NCI-H460 (cell line): ENCODE data around the gene OR5V1. TPM values are rescaled to one million over a fixed set of nuclear protein-coding genes. Genes with fewer than 3 reads are reported as not detected.
"Not testable (repeated sequence)": the region's sequence is repeated elsewhere in the genome, so short reads cannot be mapped to it uniquely, and the experiment has no call there.

Experiments
- DNase-seq: peaks from one replicate; pipeline ENCODE4 v3.0.0-alpha.2; 2016; ENCODE audit warnings: low read depth; ENCODE audit errors: extremely low read depth
- polyA plus RNA-seq: library from polyadenylated mRNA; depleted of rRNA; stranded (reverse); fragments of >200 nt; gene quantifications from 2 replicates; pipeline ENCODE4 v1.2.3, GENCODE V29; 2014; cell fraction: nucleus; rRNA removed
- total RNA-seq: library from RNA; depleted of rRNA; stranded (reverse); fragments of >200 nt; shearing (Covaris generic); gene quantifications from 2 replicates; pipeline ENCODE4 v1.2.3, GENCODE V29; 2014; rRNA removed

OR5V1 gene
- not detected in 2 replicates for total RNA-seq
- polyA plus RNA-seq = not detected in 2 replicates

DNA sequence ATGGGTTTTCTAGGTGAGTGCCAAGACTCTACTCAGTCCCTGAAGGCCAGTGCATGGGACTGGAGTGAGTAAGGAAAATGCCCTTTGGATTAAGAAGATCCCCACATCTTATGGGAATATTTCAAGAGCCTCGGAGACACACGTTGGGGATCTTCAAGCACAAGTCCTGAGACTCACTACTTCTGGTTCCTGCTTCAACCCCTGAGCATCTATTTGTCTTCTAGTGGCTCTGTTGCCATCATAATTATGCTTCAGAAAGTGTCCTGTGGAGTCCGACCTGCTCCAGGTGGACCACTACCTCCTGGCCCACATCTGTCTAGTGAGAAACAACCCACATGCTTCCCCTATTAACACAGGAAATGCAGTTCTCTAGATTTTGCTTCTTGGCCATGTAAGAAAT is at the start of gene OR5V1:
TSS of gene OR5V1 (minus strand) at position 101 of the 400 bp plus-strand sequence. CDS start 12,670 bp downstream, outside the sequence.
- no peak for DNase-seq

DNA sequence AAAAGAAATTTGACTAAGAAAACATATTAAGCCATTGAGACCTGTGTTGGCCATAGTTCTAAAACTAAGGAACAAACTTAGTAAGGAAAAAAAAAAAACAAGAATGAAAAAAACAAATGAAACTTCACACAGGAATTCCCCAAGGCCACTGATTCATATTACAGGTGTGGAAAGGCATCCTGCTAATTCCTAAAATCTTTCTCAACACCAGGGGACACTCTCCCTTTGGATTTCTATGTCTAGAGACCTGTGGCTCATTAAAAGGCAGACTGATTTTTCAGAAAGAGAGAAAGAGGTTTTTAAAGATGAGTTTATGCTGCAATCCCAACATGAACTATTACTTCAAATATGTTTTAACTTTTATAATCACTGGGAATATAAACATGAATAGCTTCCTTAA is 45.9 kb upstream of the OR5V1 start, which contains the start of gene OR12D1:
TSS of gene OR12D1 (plus strand) at position 341 of the 400 bp plus-strand sequence.
- DNase-seq = no peak

DNA sequence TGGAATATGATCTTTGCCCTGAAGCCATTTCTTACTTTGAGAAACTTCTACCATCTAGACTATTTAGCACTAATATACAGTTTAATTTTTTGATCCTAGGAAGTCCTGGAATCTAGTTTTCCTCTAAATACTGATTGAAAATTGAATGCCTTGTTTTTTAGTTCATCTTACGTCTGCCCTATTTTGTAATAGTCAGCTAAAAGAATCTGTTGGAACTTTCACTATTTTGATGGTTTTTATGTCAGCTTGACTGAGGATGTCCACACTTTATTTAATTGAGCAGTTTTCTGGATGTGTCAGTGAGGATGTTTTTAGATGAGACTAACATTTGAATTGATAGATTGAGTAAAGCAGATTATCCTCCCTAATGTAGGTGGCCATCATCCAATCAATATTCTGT is 35.1 kb upstream of the OR5V1 start:
- no peak for DNase-seq

DNA sequence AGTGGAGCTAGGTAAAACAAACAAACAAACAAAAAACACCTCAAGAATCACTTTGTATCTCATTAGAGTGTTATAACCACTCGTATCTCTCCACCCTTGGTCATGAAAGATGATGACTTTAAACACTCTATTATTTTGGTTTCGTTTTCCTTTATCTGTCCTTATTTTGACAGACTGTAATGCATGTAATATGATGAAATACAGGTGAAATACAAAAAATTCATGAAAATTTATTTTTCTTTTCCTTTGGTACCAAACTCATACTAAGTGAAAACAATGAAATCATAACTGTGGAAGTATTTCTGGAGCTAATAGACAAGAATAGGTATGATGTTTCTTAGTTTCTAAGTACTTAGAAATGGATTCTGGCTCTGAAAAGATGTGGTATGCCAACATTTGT is 30.9 kb upstream of the OR5V1 start:
- DNase-seq = no peak

DNA sequence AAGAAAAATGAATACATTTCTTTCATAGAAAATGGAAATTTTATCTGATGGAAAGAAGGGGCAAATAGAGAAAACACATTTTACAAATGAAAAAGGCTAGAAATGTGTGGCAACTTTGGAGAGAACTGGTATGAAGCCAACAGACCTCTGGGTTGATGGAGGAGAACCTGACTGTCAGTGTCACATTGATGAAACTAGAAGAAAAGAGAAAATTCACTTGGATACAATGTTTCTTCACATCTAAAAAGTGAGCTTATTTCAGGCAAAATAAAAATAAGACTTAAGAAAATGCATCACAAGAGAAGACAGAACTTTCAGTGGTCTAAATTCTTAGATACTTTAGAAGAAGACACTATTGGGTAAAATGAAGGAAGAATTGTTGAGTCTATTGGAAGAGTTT is 26.7 kb upstream of the OR5V1 start, which contains the start of gene OR12D2:
TSS of gene OR12D2 (plus strand) at position 301 of the 400 bp plus-strand sequence. CDS start 1,069 bp downstream, outside the sequence.
- no peak for DNase-seq

DNA sequence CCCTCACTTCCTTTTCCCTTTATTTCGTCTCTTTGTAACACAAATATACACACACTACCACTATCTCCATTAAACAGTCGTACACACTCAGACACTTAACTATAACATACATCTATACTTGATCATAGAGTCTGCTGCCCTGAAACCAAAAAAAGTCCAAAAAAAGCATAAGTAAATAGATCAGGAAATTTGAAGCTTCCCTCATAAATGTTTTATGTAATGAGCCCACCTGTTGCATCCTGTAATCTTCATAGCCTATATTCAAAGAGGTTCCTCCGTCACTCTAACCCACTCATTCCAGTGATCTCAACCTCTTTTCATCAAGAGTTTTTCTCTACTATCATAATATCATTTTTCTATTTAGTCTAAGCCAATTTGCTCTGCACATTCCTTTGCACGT is 19.9 kb upstream of the OR5V1 start:
- DNase-seq = no peak

DNA sequence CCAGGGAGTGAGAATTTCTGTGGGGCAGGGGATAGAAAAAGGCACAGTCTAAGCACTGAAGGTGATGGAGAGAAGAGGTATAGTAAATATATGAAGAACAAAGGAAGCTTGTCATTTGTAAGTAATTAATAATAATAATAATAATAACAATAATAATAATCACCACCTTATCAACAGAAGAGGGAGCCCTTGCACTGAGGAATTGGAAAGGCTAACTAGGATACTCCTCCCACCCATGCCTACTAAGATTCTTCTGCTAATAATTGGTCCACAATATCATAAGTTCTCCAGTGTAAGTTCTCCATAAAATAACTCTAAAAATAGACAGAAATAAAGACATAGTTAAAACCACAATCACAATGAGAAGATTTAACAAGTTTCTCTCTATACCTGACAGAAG is 7.3 kb upstream of the OR5V1 start:
- no peak for DNase-seq

DNA sequence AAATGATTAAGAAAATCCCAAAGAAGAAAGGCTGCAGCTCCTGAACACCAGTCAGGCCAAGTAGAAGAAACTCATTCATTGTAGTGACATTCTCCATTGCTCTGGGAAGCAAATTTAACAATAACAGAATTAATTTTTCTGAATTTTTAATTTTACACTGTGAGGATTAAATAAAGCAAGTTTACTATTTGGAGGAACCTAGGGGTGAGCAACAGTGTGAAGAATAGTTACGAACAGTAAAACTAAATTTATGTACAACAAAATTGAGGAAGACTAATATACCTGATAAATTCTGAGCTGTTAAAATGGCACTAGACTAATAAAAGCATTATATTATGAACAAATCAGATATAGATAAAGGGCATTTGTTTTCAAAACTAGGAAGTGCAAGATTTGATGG is 6.5 kb upstream of the OR5V1 start, which contains the start of gene OR12D3:
TSS of gene OR12D3 (minus strand) at position 101 of the 400 bp plus-strand sequence. CDS start at position 97, 4 bp downstream.
- DNase-seq = no peak

DNA sequence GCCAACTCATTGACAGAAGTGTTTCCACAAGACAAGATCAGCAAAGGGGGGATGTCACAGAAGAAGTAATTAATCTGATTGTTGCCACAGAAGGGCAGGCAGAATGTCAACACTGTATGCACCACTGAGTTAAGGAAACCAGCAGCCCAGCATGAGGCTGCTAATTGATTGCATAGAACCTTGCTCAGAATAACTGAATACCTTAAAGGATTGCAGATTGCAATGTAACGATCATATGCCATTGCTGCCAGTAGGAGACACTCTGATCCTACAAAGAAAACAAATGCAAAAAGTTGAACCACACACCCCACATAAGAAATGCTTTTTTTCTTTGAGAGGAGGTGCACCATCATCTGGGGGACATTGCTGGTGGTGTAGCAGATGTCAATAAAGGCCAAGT is 13.1 kb downstream of the OR5V1 start:
- no peak for DNase-seq

DNA sequence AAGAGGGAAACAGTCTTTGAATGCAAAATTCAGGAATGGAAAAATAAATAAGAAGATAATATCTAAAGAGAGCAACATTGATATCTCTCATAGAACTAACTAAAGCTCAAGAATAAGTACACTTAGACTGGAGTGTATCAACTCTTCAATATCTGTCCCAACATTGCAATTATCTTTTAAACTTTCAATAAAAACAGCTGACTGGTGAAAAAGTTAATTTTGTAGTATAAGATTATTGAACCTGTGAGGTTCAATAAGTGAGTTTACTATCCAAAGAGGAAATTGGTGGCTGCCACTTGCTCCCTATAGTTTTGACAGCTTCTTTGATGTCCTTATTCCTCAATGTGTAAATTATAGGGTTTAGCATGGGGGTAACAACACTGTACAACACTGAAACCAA is 13.7 kb downstream of the OR5V1 start:
- DNase-seq = no peak

DNA sequence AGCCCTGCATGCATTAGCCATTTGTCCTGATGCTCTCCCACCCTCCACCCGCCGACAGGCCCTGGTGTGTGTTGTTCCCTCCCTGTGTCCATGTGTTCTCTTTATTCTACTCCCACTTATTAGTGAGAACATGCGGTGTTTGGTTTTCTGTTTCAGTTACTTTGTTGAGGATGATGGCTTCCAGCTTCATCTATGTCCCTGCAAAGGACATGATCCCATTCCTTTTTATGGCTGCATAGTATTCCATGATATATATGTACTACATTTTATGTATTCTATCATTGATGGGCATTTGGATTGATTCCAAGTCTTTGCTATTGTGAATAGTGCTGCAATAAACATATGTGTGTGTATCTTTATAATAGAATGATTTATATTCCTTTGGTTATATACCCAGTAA is 19.3 kb downstream of the OR5V1 start:
- not testable (repeated sequence) for DNase-seq

DNA sequence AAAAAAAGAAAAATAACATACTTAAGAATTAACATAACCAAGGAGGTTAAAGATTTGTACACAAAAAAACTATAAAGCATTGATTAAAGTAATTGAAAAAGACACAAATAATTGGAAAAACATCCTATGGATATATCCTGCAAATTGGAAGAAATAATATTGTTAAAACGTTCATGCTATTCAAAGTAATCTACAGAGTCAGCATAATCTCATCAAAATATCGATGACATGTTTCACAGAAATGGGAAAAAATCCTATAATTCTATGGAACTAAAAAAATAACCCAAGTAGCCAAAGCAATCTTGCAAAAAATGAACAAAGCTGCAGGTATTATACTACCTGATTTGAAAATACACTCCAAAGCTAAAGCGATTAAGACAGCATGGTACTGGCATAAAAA is 23.3 kb downstream of the OR5V1 start:
- DNase-seq = no peak

DNA sequence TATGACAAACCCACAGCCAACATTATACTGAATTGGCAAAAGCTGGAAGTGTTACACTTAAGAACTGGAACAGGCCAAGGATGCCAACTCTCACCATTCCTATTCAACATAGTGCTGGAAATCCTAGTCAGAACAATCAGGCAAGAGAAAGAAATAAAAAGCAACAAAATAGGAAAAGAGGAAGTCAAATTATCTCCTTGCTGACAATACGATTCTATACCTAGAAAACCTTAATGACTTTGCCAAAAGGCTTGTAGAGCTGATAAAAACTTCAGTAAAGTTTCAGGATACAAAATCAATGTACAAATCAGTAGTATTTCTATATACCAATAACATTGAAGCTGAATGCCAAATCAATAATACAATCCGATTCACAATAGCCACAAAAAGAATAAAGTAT is 32.4 kb downstream of the OR5V1 start:
- no peak for DNase-seq

DNA sequence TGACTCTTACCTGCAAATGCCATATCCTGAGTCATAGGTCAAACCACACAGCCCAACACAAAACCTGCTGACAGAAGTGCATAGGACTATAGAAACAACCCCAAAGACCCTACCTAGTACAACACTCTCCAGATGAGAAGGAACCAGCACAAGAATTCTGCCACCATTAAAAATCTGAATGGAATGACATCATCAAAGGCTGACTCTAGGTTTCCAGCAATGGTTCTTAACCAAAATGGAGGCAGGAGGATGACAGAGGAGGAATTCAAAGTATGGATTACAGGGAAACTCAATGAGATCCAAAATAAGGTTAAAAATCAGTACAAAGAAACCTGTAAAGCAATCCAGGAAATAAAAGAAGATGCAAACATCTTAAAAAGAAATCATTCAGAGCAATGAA is 36.0 kb downstream of the OR5V1 start:
- no peak for DNase-seq

DNA sequence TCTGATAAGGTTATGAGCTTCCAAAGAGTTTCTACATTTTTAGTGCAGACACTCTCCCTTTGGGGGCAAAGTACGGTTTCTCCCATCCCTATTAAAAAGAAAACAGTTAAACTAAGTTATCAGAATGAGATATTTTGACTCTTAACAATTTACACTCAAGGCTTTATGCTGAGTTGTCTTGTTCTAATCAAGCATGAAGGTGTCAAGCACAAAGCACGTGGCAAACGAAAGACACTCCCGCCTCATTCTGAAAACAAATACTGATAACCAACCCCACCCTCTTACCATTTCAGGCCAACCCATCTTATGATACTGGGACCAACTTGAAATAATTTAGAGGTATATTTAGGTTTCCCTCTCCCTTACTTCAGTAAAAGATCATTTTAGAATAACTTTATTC is 42.9 kb downstream of the OR5V1 start:
- no peak for DNase-seq

DNA sequence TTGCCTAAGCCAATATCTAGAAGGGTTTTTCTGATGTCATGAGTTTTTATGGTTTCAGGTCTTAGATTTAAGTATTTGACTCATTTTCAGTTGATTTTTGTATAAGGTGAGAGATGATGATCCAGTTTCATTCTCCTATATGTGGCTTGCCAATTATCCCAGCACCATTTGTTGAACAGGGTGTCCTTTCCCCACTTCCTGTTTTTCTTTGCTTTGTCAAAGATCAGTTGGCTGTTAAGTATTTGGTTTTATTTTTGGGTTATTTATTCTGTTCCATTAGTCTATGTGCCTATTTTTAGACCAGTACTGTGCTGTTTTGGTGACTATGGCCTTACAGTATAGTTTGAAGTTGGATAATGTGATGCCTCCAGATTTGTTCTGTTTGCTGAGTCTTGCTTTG is 45.3 kb downstream of the OR5V1 start:
- DNase-seq = not testable (repeated sequence)

DNA sequence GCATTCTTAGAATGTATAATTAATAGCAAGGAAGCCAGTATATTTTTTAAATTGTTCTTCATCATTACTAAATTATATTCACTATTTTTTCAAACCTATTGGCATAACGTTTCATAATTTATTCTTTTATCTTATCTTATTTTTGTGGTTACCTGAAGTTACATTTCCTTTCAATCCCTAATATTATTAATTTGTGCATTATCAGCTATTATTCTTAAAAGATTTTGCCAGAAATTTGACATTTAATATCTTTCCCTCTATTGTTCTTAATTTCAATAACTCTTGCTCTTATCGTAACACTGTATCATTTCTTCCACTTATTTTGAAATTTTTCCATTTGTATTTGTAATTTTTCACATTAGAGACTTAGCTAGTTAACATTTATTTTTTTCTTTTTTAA is 48.7 kb downstream of the OR5V1 start:
- no peak for DNase-seq

Other genes with a start within 250 kb of the OR5V1 start
- gene OR2J2, start 198.0 kb downstream of the OR5V1 start, total RNA-seq = not detected in 2 replicates
- not detected in 2 replicates for gene OR14J1, start 67.2 kb downstream of the OR5V1 start, total RNA-seq
- gene OR12D3, start 6.4 kb upstream of the OR5V1 start, total RNA-seq = not detected in 2 replicates
- gene OR12D2, start 26.8 kb upstream of the OR5V1 start, total RNA-seq = not detected in 2 replicates
- not detected in 2 replicates for gene OR12D1, start 46.1 kb upstream of the OR5V1 start, total RNA-seq
- gene OR10C1, start 70.4 kb upstream of the OR5V1 start, total RNA-seq = not detected in 2 replicates
- not detected in 2 replicates for gene OR11A1, start 88.2 kb upstream of the OR5V1 start, total RNA-seq
- gene OR2H1, start 88.3 kb upstream of the OR5V1 start, total RNA-seq = not detected in 2 replicates
- not detected in 2 replicates for gene MAS1L, start 119.1 kb upstream of the OR5V1 start, total RNA-seq
- gene UBD, start 190.9 kb upstream of the OR5V1 start, total RNA-seq = not detected in 2 replicates
- gene OR2H2, start 216.3 kb upstream of the OR5V1 start, total RNA-seq = not detected in 2 replicates